Smooth muscle cell (in vitro differentiated cells): Measurements from ENCODE around the gene BMF. TPM values are rescaled to one million over a fixed set of nuclear protein-coding genes. Genes with fewer than 3 reads are reported as not detected.
"Not testable (repeated sequence)": the region's sequence is repeated elsewhere in the genome, so short reads cannot be mapped to it uniquely, and the experiment has no call there.

Experiments used
- DNase-seq: peaks from one replicate; lab custom pipeline; 2025; ENCODE audit not compliant: unreplicated experiment; lab: John Stamatoyannopoulos, UW
- H2AFZ ChIP-seq: fragments of 200-600 bp; sonication (generic); 2 replicates; pipeline ENCODE4 v1.6.0; 2016; ENCODE audit warnings: antibody characterized with exemption, low read depth, mild to moderate bottlenecking
- H3F3A ChIP-seq: fragments of 200-600 bp; sonication (generic); 2 replicates; pipeline ENCODE4 v1.6.0; 2017; ENCODE audit warnings: antibody characterized with exemption, low read depth
- H3K27ac ChIP-seq: fragments of 200-600 bp; sonication (generic); 2 replicates; pipeline ENCODE4 v1.5.1; 2016; ENCODE audit warnings: low read depth, mild to moderate bottlenecking
- H3K27me3 ChIP-seq: fragments of 200-600 bp; sonication (generic); 2 replicates; pipeline ENCODE4 v1.6.1; 2016; ENCODE audit warnings: low read depth, mild to moderate bottlenecking
- H3K36me3 ChIP-seq: fragments of 200-600 bp; sonication (generic); 2 replicates; pipeline ENCODE4 v1.5.1; 2016; ENCODE audit warnings: low read depth
- H3K4me1 ChIP-seq: fragments of 200-600 bp; sonication (generic); 2 replicates; pipeline ENCODE4 v1.5.1; 2016; ENCODE audit warnings: low read depth
- H3K4me2 ChIP-seq: fragments of 200-600 bp; sonication (generic); 2 replicates; pipeline ENCODE4 v1.6.0; 2016; ENCODE audit warnings: mild to moderate bottlenecking
- H3K4me3 ChIP-seq: fragments of 200-600 bp; sonication (generic); 2 replicates; pipeline ENCODE4 v1.5.1; 2016; ENCODE audit warnings: mild to moderate bottlenecking
- H3K79me2 ChIP-seq: fragments of 200-600 bp; sonication (generic); 2 replicates; pipeline ENCODE4 v1.6.0; 2016; ENCODE audit warnings: low read depth, mild to moderate bottlenecking
- H3K9ac ChIP-seq: fragments of 200-600 bp; sonication (generic); 2 replicates; pipeline ENCODE4 v1.6.0; 2016; ENCODE audit warnings: low read depth
- H3K9me3 ChIP-seq: fragments of 200-600 bp; sonication (generic); replicated peaks from 2 replicates; pipeline ENCODE4 v1.5.1; 2016; ENCODE audit warnings: low read depth
- H4K20me1 ChIP-seq: fragments of 200-600 bp; sonication (generic); 2 replicates; pipeline ENCODE4 v1.6.0; 2016; ENCODE audit warnings: low read depth
- WGBS: methylation state at CpG from one replicate; pipeline ENCODE4 v1.1.7; 2016; ENCODE audit warnings: low lambda C conversion rate; 5-methylcytosine and 5-hydroxymethylcytosine counted together
- polyA plus RNA-seq: library from polyadenylated mRNA; unstranded; fragments of >200 nt; fragmentation: Nextera tagmentation; extraction: Ambion mirVana; gene quantifications from 2 replicates; pipeline ENCODE4 v1.2.1, GENCODE V29; 2016
- total RNA-seq: library from RNA; depleted of rRNA; stranded (reverse); fragments of >200 nt; gene quantifications from 2 replicates; pipeline ENCODE4 v1.2.3, GENCODE V29; 2014
- TF ChIP-seq, protein P1 (sequence below): fragments of 200-600 bp; sonication (generic); IDR thresholded peaks from 2 replicates; pipeline ENCODE4 v1.5.1; 2017; ENCODE audit warnings: borderline replicate concordance, mild to moderate bottlenecking, antibody characterized with exemption; ENCODE audit not compliant: insufficient read depth, poor library complexity, severe bottlenecking

The BMF gene
- total and polyA plus RNA-seq, 2 experiments from 2014 or later: 3.6 to 9.1 TPM

DNA sequence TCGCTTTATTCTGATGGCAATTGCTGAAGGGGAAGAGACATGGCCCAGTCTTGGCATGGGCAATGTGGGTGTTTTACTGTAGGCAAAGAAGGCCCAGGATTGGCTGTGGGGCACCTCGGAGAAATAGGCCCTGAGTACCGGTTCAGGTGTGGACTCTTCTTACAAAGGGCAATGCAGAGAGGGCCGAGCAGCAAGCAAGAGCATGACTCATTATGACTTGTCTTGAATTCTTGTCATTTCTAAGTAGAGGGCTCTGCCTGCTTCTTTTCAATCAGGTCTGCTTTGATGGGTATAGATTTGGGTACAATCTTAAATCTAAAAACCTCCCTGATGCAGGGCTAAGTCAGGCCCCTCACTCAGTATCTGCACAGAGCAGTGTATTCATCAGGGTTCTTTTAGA, 37.4 kb upstream of the BMF start:
- no peak overlapping the region for H3K9ac ChIP-seq
- H3K4me1 ChIP-seq: no peaks in the 10 kb centered on the region
- no peaks in the 10 kb centered on the region for H3K36me3 ChIP-seq
- H3F3A ChIP-seq: no peaks in the 10 kb centered on the region
- no peaks in the 10 kb centered on the region for H4K20me1 ChIP-seq
- TF ChIP-seq, protein P1, sequence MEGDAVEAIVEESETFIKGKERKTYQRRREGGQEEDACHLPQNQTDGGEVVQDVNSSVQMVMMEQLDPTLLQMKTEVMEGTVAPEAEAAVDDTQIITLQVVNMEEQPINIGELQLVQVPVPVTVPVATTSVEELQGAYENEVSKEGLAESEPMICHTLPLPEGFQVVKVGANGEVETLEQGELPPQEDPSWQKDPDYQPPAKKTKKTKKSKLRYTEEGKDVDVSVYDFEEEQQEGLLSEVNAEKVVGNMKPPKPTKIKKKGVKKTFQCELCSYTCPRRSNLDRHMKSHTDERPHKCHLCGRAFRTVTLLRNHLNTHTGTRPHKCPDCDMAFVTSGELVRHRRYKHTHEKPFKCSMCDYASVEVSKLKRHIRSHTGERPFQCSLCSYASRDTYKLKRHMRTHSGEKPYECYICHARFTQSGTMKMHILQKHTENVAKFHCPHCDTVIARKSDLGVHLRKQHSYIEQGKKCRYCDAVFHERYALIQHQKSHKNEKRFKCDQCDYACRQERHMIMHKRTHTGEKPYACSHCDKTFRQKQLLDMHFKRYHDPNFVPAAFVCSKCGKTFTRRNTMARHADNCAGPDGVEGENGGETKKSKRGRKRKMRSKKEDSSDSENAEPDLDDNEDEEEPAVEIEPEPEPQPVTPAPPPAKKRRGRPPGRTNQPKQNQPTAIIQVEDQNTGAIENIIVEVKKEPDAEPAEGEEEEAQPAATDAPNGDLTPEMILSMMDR: no peak
- H3K4me3 ChIP-seq: no peak overlapping the region
- 60% methylated on average over 4 of the region's 4 CpGs for WGBS
- H3K9me3 ChIP-seq: no peaks in the 10 kb centered on the region
- no peak overlapping the region for H3K27ac ChIP-seq
- no peak for DNase-seq
- no peak overlapping the region for H2AFZ ChIP-seq
- no peaks in the 10 kb centered on the region for H3K27me3 ChIP-seq
- no peaks in the 10 kb centered on the region for H3K79me2 ChIP-seq
- no peak overlapping the region for H3K4me2 ChIP-seq

DNA sequence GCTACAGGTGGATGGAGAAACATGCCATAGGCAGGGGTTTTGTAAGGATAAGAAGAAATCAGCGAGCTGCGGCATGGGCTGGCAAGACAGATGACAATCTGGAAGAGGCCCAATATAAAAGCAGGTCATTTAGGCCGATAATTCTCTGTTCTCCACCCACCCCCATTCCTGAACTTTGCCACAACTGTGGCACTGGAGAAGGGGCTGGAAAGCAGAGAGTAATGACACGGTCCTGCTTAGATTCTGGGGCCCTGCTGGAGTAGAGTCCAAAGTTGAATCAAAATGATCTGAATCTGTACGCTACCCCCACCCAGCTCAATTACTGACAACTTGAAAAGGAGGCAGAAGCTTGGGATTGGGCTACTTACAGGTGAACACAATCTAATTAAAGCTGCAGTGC, 33.7 kb upstream of the BMF start:
- Histone ChIP-seq H3F3A (no peaks in the 10 kb centered on the region), H3K27ac (no peak overlapping the region), H3K9me3 (no peaks in the 10 kb centered on the region), H3K36me3 (no peaks in the 10 kb centered on the region), H3K27me3 (no peaks in the 10 kb centered on the region), H2AFZ (no peak overlapping the region), H3K79me2 (no peaks in the 10 kb centered on the region), H4K20me1 (no peaks in the 10 kb centered on the region), H3K9ac (no peak overlapping the region), H3K4me1 (no peaks in the 10 kb centered on the region), H3K4me3 (no peak overlapping the region), H3K4me2 (no peak overlapping the region)
- 95% methylated on average over 5 of the region's 5 CpGs for WGBS
- no peak for DNase-seq
- TF ChIP-seq, protein P1: no peak

DNA sequence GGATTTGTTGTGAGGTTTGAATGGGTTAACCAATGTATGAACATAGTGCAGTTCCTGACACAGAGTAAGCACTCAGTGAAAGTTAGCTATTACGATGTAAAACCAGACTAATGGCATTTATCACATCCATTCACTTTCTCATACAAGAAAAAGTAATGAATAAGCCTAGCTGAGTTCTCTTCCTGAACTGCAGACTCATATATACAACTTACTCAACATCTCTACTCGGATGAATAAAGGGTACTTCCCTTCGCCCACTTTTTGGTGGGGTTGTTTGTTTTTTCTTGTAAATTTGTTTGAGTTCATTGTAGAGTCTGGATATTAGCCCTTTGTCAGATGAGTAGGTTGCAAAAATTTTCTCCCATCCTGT, 29.5 kb upstream of the BMF start:
- not testable (repeated sequence) for H3K79me2 ChIP-seq, H3K36me3 ChIP-seq, H3K27me3 ChIP-seq, H3F3A ChIP-seq, H3K4me1 ChIP-seq, DNase-seq, H3K4me2 ChIP-seq, H3K9me3 ChIP-seq, H4K20me1 ChIP-seq, H3K4me3 ChIP-seq, H3K9ac ChIP-seq, H2AFZ ChIP-seq, H3K27ac ChIP-seq
- 77% methylated on average over 3 of the region's 3 CpGs for WGBS

DNA sequence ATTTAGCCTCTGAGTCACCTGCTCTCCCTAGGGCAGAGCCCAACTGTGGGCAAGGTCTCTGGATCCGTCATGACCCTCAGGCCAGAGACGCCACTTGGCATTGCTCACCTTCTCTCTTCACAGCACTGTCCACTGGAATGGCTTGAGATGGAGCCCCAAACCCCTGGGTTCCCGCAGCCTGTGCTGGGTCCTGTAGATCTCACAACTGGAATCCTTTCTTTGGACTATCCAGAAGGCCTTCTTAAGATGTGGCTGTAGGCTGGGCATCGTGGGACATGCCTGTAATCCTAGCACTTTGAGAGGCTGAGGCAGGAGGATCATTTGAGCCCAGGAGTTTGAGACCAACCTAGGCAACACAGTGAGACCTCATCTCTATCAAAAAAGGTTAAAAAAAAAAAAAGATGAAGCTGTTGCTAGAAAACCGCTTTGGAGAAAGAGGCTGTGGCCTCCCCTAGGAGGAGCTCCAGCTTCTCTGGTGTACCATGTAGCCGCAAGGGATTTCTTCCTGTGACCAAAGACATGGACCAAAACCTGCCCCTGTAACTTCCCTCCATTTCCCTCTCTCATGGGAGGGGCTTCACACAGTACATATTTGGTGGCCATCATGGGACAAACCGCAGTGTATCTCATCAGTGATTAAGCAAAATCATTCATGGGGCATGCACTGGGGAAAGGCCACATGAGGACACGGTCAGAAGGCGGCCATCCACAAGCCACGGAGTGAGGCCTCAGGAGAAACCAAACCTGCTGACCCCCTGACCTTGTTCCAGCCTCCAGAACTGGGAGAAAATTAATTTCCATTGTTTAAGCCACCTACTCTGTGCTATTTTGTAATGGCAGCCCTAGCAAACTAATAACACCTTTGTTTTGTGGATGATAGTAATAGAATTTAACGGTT, 28.9 kb upstream of the BMF start:
- DNase-seq: no peak

More for the DNA sequence above, 28.9 kb upstream of the BMF start:
- WGBS: 87% methylated on average over 11 of the region's 11 CpGs
- H3K9ac ChIP-seq: no peak overlapping the region
- H3K4me1 ChIP-seq: no peaks in the 10 kb centered on the region
- H3K27ac ChIP-seq: no peak overlapping the region
- H2AFZ ChIP-seq: no peak overlapping the region
- no peaks in the 10 kb centered on the region for H4K20me1 ChIP-seq
- H3F3A ChIP-seq: no peaks in the 10 kb centered on the region
- TF ChIP-seq, protein P1: no peak
- no peaks in the 10 kb centered on the region for H3K79me2 ChIP-seq
- no peak overlapping the region for H3K4me2 ChIP-seq
- H3K9me3 ChIP-seq: no peaks in the 10 kb centered on the region
- H3K27me3 ChIP-seq: no peaks in the 10 kb centered on the region
- no peaks in the 10 kb centered on the region for H3K36me3 ChIP-seq
- no peak overlapping the region for H3K4me3 ChIP-seq
